G401.6 (cell line): ENCODE results near the gene RANBP3.
"Not testable (repeated sequence)": the region's sequence is repeated elsewhere in the genome, so short reads cannot be mapped to it uniquely, and the experiment has no call there.

Source experiments
- FAIRE-seq: peaks from 2 replicates; lab custom pipeline; 2012; peaks lifted over from hg19 to GRCh38; lab: Jason Lieb, UNC

RANBP3 gene, protein sequence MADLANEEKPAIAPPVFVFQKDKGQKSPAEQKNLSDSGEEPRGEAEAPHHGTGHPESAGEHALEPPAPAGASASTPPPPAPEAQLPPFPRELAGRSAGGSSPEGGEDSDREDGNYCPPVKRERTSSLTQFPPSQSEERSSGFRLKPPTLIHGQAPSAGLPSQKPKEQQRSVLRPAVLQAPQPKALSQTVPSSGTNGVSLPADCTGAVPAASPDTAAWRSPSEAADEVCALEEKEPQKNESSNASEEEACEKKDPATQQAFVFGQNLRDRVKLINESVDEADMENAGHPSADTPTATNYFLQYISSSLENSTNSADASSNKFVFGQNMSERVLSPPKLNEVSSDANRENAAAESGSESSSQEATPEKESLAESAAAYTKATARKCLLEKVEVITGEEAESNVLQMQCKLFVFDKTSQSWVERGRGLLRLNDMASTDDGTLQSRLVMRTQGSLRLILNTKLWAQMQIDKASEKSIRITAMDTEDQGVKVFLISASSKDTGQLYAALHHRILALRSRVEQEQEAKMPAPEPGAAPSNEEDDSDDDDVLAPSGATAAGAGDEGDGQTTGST

DNA sequence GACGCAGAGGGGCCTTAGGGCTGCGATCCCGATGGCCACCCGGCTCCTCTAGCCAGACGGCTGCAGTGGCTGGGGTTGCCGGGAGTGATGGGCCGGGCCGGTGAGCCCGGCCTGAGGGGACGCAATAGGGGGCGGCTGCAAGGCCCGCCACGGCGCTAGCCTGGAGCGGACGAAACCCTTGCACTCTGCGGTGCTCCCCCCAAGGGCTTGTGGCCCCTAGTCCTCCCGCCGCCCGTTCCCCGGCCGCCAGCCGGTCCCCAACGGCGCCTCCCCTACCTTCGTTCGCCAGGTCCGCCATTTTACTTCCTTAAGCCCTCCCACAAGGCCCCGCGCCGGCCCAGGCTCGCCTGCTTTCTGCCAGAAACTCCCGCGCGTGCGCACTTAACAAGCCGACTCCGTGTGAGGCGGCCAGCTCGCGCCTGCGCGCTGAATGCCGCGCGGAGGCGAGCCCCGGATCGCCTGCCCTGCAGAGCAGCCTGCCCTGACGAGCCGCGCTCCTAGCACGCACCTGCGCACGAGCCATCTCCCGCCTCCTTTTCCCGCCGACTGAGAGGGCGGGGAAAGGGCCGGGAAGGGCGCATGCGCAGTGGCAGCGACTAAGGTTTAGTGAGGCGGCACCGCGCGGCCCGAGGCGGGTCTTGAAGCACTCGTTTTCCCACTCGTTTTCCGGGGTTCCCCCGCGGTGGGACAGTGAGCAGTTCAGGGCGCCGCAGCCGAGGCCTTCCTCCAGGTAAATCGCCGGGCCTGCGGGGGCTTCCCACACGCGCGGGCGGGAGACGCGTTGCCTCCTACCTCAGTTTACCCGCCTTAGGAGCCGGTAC, at the start of gene RANBP3:
Gene RANBP3 (minus strand): TSS at position 356 of the 821 bp plus-strand sequence. CDS start 58 bp downstream, at position 298.
- peak; percentile 86 for FAIRE-seq

DNA sequence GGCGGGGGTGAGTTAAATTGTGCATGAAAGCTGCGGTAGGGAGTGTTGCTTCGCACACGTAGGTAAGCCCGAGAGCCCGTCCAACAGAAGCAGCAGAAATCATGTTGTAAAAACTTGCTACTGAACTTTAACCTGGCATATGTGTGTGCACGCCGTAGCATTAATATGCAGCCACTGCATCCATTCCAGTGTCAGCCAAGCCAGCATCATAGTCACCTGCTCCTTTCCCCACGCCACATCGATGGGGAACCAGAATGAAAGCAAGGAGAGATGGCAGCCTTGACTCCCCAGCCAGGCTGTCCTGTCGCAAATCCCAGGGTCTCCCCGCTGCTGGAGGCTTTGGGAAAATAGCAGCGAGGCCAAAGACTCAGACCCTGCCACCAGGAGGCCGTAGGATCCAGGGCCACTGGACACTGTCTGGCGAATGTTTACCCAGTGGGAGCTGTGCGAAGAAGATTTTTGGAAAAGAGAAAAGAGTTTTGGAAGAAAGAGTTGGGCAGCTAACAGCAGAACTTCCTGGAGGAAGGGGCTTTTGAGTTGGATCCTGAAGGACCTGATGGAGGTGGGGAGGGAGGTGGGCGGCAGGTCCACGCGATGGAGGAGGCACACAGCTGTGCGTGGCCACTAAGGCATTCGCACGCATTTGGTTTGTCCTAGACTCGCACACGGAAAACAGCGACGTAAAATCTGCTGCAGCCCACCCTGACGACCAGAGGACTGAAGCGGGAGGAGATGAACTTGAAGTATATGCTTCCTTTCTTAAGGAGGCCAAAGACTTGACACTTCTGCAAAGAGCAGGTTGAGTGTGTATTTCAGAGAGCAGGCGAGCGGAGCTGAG, 48.7 kb upstream of the RANBP3 start:
- no peak for FAIRE-seq

GRCh38 chr19:6024756-6025155, 46.8 kb upstream of the RANBP3 start:
- not testable (repeated sequence) for FAIRE-seq

- FAIRE-seq: no peak
Measured at GRCh38 chr19:6023936-6024335, 46.0 kb upstream of the RANBP3 start.

- no peak for FAIRE-seq
Measured at GRCh38 chr19:6023085-6023682, 45.2 kb upstream of the RANBP3 start.

GRCh38 chr19:6022570-6023064, 44.7 kb upstream of the RANBP3 start:
- no peak for FAIRE-seq

DNA sequence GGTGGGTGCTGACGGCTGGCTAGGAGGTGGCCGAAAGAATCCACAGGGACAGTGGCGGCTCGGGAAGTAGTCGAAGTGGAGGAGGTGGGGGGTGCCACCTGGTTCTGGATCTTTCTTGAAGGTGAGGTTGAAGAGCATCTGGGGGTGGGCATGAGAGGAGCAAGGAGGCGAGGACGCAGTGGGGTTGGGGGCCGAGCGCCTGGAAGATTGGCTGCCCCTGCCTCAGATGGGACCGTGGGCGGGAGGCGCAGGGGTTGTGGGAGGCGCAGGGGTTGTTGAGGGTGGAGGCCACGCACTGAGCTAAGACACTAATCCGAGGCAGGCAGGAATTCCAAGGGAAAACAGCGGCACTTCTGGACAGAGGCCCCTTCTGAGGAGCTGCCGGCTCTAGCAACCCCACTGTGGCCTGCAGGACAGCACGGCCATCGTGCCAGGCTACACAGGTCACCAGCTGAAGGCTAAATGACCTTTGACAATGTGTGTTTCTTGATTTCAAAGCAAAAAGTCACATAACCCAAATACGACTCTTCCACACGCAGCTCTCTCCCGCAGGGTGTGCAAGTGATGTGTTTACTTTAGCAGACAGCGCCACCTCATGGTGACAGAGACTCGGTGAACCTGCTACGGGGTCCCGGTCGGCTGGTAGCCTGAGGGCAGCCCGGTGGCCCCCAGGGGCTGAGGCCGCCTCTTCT, 44.1 kb upstream of the RANBP3 start:
- no peak for FAIRE-seq

GRCh38 chr19:6020972-6021805, 43.2 kb upstream of the RANBP3 start:
- no peak for FAIRE-seq

DNA sequence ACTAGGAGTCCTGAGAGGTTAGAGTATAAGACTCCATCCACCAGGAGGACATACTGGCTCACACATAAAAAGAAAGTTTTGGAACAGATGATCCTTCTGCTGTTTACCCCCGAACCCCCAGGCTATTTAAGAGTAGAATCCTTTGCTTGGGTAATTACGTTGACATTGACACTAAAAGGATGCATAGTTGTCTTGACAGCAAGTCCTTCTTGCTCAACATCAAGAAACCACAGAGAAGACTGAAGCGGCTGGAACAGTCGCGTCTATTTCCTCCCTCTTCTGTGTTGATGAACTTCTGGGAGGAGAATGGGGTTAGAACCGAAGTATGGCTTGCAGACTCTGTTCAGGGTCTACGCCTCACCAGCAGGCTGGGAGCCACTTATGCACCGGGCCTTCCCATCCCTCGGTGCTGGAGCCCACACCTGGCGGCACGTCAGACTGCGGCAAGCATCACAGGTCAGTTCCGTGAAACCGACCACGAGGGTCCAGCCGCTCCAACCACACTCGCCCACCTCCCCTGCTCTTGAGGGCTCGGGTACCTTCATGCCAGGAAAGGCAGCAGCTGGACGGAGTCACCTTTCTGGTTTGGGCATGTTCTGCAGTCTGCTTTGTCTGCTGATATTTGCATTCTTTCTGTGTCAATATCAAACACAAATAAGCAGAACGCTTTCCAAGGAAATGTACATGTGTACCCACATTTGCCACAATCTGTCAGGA, 42.4 kb upstream of the RANBP3 start:
- no peak for FAIRE-seq

DNA sequence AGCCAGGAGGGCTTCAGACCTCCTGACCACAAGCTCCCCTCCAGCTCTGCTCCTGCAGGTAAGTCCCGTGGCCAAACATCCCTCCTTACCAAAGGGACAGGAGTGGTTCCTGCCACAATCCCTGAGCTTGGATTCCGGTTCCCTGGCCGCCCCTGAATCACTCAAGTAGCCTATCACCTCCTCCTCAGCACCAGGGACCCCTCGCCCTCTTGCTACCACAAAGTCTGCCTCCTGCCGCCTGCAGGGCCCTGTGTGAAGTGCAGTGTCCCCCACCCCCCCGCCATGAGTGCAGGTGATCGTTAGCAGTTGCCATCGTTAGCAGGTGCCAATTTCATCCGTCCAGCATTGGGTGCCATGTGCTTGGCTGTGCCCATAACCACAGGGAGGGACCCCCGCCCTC, 40.8 kb upstream of the RANBP3 start:
- no peak for FAIRE-seq

DNA sequence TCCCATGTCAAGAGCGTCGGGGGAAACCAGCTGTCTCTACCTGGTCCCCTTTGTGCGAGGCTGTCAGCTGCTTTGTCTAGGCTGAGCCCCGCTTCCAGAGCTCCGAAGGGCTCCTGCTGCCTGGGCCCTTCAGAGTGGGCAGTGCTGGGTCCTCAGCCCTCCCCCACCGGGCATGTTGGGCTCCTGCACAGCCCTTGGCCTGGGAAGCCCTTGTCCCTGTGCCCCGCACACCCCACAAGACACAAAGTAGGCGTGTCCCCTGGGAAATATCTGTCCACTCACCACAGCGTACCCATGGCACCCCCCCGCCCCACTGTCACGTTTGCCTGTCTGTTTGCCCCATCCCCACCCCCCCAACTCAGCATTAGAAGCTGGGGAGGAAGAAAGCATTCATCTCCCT, 39.6 kb upstream of the RANBP3 start:
- no peak for FAIRE-seq

GRCh38 chr19:6015841-6016545, 38.1 kb upstream of the RANBP3 start:
- FAIRE-seq: no peak

DNA sequence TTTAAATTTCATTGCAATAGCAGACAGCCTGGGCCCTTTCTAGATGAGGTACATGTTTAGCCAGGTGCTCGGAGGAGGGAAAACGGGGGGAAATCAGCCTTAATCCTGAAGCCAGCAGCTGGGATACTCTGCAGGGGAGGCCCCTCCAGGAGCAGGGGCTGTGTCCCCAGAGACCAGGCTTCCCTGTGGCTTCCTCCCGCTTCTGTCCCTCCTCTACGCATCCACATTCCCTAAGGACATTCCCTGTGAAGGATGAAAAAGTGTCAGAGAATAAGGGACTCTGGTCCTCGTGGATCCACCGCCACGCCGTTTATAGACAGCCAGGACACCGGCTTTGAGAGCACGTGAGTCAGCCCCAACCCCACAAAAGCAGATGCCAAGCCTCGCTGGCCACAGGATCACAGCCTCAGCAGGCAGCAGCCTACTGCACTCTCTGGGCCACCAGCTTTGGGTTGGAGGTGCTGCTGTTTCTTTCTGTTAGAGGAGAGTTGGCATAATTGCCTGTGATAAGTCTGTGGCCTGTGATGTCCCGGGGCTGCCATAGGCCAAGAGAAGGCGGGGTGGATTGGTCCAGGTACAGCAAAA, 36.7 kb upstream of the RANBP3 start:
- FAIRE-seq: no peak

DNA sequence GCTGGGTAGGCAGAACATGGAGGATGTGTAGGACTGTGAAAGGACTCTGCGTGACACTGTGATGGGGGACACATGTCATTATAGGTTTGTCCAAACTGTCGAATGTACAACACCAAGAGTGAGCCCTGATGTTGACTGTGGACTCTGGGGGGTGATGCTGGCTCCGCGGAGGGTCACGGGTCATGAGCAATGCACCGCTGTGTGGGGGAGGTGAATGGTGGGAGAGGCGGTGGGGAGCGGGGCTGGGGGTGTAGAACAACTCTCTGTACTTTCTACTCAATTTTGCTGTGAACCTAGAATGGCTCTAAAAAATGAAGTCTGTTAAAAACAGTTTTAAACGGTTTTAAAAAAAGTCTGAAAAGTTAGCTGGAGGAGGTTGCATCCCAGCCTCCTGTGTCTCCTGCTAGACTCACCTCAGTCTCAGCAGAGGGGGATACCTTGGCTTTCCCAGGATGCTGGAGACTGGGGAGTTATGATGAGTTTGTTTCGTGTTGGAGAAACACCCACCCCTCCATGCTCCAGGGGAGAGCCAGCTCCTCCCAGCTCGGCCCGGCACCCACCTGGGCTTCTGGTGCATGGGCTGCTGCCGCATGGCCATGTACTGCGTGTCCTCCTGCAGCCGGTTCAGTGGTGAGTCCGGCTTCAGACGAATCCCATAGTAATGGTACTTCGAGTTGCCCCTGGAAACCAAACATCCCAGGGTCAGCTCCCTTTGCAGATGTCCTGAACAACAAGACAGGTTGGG, 34.7 kb upstream of the RANBP3 start:
- FAIRE-seq: no peak

DNA sequence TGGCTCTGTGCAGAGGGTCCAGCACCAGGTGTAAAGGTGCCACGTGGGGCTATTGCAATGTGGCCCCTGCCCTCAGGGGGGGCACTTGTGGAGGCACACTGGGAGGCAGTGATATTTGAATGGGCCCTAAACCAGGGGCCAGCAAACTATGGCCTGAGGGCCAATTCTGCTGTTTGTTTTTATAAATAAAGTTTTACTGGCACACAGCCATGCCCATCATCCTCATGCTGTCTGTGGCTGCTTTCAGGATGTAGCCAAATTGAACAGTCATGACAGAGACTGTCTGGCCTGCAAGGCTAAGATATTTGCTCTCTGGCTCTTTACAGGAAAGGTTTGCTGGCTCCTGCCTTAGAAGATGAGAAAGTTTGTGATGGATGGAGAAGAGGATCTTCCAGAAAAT, 33.9 kb upstream of the RANBP3 start:
- FAIRE-seq: no peak

DNA sequence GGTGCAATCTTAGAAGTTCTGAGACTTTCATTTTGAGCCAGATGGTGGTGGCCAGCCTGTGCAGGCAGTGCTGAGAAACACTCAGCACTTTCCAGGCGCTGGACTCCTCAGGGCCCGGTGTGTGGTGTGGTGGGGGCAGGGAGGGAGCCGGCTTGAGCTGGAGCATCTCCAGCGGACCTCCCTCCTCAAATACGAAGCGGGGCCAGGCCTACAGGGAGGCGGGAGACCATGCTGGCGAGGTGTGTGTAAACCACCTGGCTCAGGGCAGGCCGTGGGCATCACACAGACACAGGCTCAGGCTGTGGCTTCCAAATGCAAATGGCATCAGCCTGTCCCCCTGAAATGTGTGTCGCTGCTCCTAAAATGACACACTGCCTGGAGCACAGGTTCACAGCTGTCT, 33.3 kb upstream of the RANBP3 start:
- FAIRE-seq: no peak

DNA sequence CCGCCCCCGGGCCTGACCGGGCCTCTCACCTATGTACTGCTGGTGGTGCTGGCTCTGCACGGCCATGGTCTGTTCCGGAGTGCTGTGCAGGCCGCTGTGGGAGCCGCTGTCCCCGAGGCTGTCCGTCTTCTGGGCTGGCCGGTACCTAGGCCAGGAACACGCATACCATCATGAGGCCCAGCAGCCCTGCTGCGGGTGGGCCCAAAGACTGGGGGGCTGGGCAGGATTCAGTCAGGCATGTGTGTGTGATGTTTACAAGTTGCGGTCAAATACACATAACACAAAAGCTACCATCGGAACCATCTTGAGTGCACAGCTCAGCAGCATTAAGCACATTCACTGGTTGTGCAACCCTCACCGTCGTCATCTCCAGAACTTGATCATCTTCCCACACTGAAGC, 32.2 kb upstream of the RANBP3 start:
- FAIRE-seq: no peak

DNA sequence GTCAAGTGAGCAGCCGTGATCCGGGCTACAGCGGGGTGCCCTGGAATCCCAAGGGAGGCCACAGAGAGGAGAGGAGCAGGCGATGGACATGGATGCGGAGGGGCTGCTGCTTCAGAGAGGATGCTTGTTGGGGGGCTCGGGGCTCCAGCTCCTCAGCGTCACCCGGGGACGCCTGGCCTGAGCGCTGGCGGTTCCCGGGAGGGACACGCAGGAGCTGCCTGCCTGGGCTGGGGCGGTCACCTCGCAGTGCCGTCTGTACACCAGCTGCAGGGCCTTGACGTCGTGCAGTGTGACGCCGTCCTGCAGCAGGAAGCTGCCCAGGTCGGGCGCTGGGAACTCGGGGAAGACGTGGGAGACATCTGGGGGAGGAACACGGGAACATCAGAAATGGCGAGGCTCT, 29.9 kb upstream of the RANBP3 start:
- FAIRE-seq: no peak
